ENCODE data around the gene ZNF300.
"Not testable (repeated sequence)": the region's sequence is repeated elsewhere in the genome, so short reads cannot be mapped to it uniquely, and the experiment has no call there.

Gene ZNF300

GRCh38 chr5:150904479-150905311 is at the start of gene ZNF300:
TSS of gene ZNF300 (minus strand) at chr5:150904980. CDS start at chr5:150903155, 1,825 bp downstream.
- peak; percentile 86 for DNase-seq

- no peak for DNase-seq
Measured at GRCh38 chr5:150948539-150948938, 43.8 kb upstream of the ZNF300 start.

DNA sequence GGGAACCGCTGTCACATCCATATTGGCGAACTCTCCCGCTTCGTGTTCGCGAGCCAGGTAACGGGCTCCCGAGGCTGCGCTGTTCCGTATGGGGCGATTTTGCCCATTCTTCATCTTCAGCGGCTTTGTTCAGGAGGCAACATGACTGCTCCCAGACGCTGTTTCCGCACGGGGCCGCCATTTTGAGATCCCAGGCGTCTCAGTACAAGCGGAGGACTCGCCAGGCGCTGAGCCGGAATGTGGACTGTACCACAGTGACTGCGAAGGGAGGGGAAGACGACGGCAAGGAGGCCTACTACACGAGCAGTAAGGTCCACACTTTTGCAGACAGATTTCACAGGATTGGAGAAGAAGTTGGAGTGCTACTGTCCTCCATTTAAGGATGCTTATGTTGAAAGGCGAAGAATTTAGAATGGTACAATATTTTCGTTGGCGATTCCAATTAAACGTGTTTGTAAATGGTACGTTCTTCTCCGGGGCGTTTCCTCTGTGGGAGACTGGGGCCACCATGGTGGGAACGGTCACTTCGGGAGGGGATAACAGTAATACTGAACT is 41.6 kb upstream of the ZNF300 start:
- no peak for DNase-seq

DNA sequence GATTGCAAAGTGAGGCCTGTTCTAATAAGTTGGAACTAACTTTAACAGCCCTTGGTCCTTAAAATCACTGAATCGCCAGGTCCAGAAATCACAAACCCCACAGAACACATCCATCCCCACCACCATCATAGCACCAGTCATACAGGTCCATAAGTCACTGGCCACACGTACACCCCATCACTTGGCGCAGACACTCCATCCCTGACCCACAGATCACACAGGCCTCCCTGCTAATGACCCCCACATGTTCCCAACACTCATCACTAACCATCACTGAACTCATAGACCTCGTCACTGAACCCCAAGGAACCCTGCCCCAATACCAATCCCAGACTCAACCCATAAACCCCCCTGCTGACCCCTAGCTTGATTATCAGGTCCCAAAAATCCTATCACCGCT is 41.2 kb upstream of the ZNF300 start:
- DNase-seq: no peak

GRCh38 chr5:150945486-150945885 is 40.7 kb upstream of the ZNF300 start:
- no peak for DNase-seq

- DNase-seq: no peak
Measured at GRCh38 chr5:150931368-150931965, 26.7 kb upstream of the ZNF300 start.

- no peak for DNase-seq
Measured at GRCh38 chr5:150918613-150919012, 13.8 kb upstream of the ZNF300 start.

DNA sequence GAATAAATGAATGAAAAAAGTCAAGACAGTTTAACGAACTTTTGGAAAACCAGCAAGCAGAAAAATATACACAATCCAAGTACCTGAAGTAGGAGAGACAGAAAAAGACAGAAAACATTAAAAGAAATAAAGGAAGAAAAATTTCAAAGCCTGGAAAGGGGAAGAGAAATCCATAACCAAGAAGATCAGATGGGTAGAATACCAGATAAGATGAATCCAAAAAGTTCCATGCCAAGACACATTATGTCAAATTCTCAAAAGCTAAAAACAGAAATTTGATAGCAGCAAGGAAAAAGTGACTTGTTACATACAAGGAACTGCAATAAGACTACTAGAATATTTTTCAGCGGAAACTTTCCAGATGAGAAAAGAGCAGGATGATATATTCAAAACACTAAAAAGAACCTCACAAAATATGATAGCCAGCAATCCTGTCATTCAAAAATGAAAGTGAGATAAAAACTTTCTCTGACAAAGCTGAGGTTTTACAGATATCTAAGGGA is 7.6 kb upstream of the ZNF300 start:
- DNase-seq: no peak

DNA sequence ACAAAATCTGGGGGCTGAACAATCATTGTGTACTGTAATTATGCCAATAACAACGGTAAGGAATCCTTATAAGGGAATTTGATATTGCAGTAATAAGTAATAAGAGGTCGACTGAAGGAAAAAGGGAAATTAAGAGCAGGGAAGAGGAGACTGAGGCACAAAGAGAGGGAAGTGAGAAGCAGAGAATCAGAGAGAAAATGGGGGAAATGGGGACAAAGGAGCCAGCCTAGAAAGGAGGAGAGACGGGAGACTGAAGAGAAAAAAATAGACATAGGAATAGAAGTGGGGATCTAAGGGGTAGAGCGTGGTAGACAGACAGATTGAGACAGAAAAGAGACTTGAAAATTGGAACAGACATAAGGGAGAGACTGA is 518 bp upstream of the ZNF300 start:
- DNase-seq: no peak

GRCh38 chr5:150901446-150901845 is 3.3 kb downstream of the ZNF300 start:
- no peak for DNase-seq

DNA sequence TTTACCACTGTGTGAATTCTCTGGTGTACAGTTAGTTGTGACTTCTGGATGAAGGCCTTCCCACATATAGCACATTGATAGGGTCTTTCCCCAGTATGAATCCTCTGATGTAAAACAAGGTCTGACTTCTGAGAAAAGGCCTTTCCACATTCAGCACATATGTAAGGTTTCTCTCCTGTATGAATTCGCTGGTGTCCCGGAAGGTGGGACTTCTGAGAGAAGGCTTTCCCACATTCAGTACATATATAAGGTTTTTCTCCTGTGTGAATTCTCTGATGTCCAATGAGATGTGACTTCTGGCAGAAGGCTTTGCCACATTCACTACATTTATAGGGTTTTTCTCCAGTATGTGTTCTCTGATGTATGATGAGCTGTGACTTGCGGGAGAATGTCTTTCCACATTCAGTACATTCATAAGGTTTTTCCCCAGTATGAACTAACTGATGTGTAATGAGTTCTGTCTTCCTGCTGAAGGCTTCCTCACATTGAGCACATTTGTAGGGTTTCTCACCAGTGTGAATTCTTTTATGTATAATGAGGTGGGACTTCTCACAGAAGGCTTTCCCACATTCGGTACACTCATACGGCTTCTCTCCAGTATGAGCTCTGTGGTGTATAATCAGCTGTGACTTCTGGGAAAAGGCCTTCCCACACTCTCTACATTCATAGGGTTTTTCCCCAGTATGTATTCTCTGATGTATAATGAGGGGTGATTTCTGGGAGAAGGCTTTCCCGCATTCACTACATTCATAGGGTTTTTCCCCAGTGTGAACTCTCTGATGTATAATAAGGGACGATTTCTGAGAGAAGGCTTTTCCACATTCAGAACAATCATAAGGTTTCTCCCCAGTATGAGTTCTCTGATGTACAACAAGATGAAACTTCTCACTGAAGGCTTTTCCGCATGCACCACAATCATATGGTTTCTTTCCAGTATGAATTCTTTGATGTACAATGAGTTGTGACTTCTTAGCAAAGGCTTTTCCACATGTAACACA is 9.1 kb downstream of the ZNF300 start:
- DNase-seq: no peak

- no peak for DNase-seq
Measured at GRCh38 chr5:150879358-150879757, 25.4 kb downstream of the ZNF300 start.

- DNase-seq: no peak
Measured at GRCh38 chr5:150862070-150862469, 42.7 kb downstream of the ZNF300 start.

- DNase-seq: no peak
Measured at GRCh38 chr5:150860246-150860821, 44.4 kb downstream of the ZNF300 start.

DNA sequence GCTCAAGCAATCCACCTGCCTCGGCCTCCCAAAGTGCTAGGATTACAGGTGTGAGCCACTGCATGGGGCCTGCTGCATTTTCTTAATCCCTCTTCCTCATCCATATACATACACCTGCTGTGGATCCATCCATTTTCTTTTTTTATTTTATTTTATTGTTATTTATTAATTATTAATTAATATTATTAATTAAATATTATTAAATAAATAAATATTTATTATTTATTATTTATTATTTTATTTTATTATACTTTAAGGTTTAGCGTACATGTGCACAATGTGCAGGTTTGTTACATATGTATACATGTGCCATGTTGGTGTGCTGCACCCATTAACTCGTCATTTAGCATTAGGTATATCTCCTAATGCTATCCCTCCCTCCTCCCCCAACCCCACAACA is 48.1 kb downstream of the ZNF300 start:
- not testable (repeated sequence) for DNase-seq

DNA sequence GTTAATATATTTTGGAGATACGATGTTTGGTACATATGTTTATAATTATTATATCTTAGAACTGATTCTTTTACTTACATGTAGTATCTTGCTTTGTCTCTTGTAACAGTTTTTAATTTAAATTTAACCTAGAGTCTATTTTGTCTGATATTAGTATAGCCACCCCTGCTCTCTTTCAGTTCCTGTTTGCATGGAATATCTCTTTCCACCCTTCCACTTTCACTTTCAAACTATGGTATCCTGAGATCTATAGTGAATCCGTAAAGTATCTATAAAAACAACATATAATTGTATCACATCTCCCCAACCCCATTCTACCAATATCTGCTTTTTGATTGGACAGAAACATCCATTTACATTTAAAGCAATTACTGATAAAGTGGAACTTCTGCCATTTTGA is 51.2 kb downstream of the ZNF300 start:
- no peak for DNase-seq

- no peak for DNase-seq
Measured at GRCh38 chr5:150851039-150851438, 53.7 kb downstream of the ZNF300 start.

DNA sequence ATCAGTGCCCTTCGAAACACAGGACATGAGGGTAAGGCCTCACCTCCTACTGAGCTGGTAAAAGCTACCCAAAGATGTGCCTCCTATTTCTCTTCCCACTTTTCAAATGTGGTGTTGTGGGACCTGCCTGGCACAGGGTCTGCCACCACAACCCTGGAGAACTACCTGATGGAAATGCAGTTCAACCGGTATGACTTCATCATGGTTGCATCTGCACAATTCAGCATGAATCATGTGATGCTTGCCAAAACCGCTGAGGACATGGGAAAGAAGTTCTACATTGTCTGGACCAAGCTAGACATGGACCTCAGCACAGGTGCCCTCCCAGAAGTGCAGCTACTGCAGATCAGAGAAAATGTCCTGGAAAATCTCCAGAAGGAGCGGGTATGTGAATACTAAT is 56.5 kb downstream of the ZNF300 start:
- no peak for DNase-seq

GRCh38 chr5:150847334-150847695 is 57.5 kb downstream of the ZNF300 start:
- DNase-seq: no peak

DNA sequence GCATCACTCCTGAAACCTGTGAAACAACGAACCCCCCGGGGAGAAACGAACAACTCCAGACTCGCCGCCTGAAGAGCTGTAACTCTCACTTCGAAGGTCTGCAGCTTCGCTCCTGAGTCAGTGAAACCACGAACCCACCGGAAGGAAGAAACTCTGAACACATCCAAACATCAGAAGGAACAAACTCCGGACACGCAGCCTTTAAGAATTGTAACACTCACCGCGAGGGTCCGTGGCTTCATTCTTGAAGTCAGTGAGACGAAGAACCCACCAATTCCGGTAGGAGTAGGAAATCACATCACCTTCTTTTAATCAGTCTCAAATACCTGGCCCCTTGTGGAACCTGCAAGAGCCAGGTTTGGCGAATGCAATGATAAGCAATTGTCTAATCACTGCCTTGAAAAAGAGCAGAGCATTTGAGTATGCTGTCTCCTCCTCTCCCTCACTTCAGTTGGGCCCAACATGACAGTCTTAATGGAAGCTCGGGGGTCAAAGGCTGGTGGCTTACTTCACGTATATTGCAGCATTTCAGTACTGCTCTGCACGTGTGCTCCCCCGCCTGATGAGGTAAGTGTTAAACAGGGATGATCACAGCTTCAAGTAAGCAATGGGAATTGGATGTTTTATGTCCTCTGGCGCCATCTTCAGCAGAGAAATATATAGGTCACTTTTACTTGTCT is 58.0 kb downstream of the ZNF300 start:
- peak; percentile 71 for DNase-seq

DNA sequence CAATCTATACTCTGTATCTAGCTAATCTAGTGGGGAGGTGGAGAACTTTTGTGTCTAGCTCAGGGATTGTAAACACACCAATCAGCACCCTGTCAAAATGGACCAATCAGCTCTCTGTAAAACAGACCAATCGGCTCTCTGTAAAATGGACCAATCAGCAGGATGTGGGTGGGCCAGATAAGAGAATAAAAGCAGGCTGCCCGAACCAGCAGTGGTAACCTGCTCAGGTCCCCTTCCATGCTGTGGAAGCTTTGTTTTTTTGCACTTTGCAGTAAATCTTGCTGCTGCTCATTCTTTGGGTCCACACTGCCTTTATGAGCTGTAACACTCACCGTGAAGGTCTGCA is 58.5 kb downstream of the ZNF300 start, which contains the start of gene IRGM:
Gene IRGM, plus strand, starts transcription at position 214 of the 346 bp plus-strand sequence. CDS start 1,603 bp downstream, outside the sequence.
- not testable (repeated sequence) for DNase-seq

Measured in NCI-H1694 treated with DMSO at 0.1 percent for 48 hours (cell line).